Adrenal gland (tissue), 12 donors: Measurements from ENCODE around the gene SART3. TPM values are rescaled to one million over a fixed set of nuclear protein-coding genes. Genes with fewer than 3 reads are reported as not detected.
"Not testable (repeated sequence)": the region's sequence is repeated elsewhere in the genome, so short reads cannot be mapped to it uniquely, and the experiment has no call there.

Experiments used
- DNase-seq, 7 donors: peaks; one replicate each; pipeline ENCODE4 v3.0.0-alpha.2; 2019 to 2020
- H3K27ac ChIP-seq, 5 donors: fragments of 200-600 bp; sonication (generic) in 4 of 5; 1 replicate in 3 of 5; 2 replicates in 2 of 5; pipeline versions ENCODE4 v1.5.1 to v1.8.0; 2016 to 2020; ENCODE audit warnings: mild to moderate bottlenecking in 1 of 5
- H3K27me3 ChIP-seq: fragments of 200-600 bp; 2 replicates; pipeline ENCODE4 v1.8.0; 2021
- H3K36me3 ChIP-seq, 2 donors: fragments of 200-600 bp; replicated peaks in 1 of 2; 1 replicate in 1 of 2; 2 replicates in 1 of 2; pipeline versions ENCODE4 v1.5.1 to v1.8.0; 2018 to 2022
- H3K4me1 ChIP-seq, 2 donors: fragments of 200-600 bp; replicated peaks in 1 of 2; 1 replicate in 1 of 2; 2 replicates in 1 of 2; pipeline versions ENCODE4 v1.5.1 to v1.8.0; 2018 to 2021
- H3K4me3 ChIP-seq, 4 donors: fragments of 200-600 bp; sonication (generic) in 3 of 4; one replicate each; pipeline ENCODE4 v1.5.1; 2016 to 2018
- H3K9me3 ChIP-seq, 3 donors: fragments of 200-600 bp; sonication (generic) in 1 of 3; replicated peaks in 1 of 3; 1 replicate in 2 of 3; 2 replicates in 1 of 3; pipeline versions ENCODE4 v1.5.1 to v1.8.0; 2016 to 2021
- POLR2A ChIP-seq, 2 donors: fragments of 450-650 bp; IDR thresholded peaks; one replicate each; pipeline ENCODE4 v1.6.1; 2017; ENCODE audit warnings: antibody characterized with exemption in 2 of 2, mild to moderate bottlenecking in 2 of 2, moderate library complexity in 1 of 2
- WGBS, 4 donors: extraction: QIAGEN DNeasy Blood & Tissue Kit in 2 of 4; methylation state at CpG; one replicate each; pipeline versions ENCODE4 v1.1.5 to v1.1.7; 2013 to 2017; 5-methylcytosine and 5-hydroxymethylcytosine counted together
- intact Hi-C, 2 donors: fragments of 100-400 bp; cut with DNase I; formaldehyde crosslinking; loops; one replicate each; pipeline versions ENCODE4 v1.14.1 to v1.15.0; 2022 to 2023
- polyA plus RNA-seq, 3 donors: library from polyadenylated mRNA; stranded (reverse); fragments of 200-250 nt in 2 of 3; fragments of 350-450 nt in 1 of 3; fragmentation: Illumina TruSeq in 1 of 3; extraction: RNeasy Lipid Tissue Mini Kit (QIAGEN cat#74804) in 1 of 3; gene quantifications; one replicate each; pipeline ENCODE4 v1.2.3, GENCODE V29; 2013 to 2014
- total RNA-seq, 9 donors: library from RNA; depleted of rRNA in 4 of 9; stranded (reverse); fragments of >200 nt in 4 of 9; fragments of 120-200 nt in 1 of 9; fragmentation: NEBNext Ultra II Directional in 1 of 9; extraction: Animal tissue kit (Norgen Biotek cat#: 25700) in 1 of 9; gene quantifications; one replicate each; pipeline versions ENCODE4 v1.1.0 to v1.2.4, GENCODE V29; 2013 to 2023
- TF ChIP-seq, protein P1 (sequence below), 6 experiments: fragments of 450-650 bp in 4 of 6; fragments of 200-600 bp in 2 of 6; sonication (generic) in 1 of 6; IDR thresholded peaks; 1 replicate in 5 of 6; 2 replicates in 1 of 6; pipeline versions ENCODE4 v1.5.1 to v1.8.0; 2016 to 2021; ENCODE audit warnings: antibody characterized with exemption in 6 of 6, mild to moderate bottlenecking in 2 of 6, moderate library complexity in 1 of 6
- donor health status: healthy with polysubstance abuse.
- donor health status: Bipolar disorder and iron deficiency.
- donor health status: DM: yes; HTN: yes; CAD: no.
- donor health status: DM: no; HTN: no; CAD: no.
- donor health status: DM: no; HTN: no; CAD: no.
- donor health status: DM: yes; HTN: yes; CAD: no.

The SART3 gene
- total and polyA plus RNA-seq, 12 donors: 27.5 to 79.3 (median 39.7) TPM

DNA sequence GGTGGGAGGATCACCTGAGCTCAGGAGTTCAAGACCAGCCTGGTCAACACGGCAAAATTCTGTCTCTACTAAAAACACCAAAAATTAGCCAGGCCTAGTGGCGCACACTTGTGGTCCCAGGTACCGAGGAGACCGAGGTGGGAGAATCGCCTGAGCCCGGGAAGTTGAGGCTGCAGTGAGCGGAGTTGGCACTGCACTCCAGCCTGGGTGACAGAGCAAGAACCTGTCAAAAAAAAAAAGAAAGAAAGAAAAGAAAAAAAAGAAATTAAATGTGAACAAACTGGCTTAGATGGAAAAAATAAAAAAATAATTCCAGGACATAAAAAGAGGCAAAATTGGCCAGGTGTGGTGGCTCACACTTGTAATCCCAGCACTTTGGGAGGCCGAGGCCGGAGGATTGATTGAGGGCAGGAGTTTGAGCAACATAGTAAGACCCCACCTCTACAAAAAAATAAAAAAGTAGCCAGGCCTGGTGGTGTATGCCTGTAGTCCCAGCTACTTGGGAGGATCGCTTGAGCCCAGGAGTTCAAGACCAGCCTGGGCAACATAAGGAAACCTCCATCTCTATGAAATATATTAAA, 33.4 kb upstream of the SART3 start:
- H3K27ac ChIP-seq: no peak overlapping the region
- H3K4me3 ChIP-seq: no peak overlapping the region
- no peaks in the 10 kb centered on the region for H3K9me3 ChIP-seq
- TF ChIP-seq, protein P1, sequence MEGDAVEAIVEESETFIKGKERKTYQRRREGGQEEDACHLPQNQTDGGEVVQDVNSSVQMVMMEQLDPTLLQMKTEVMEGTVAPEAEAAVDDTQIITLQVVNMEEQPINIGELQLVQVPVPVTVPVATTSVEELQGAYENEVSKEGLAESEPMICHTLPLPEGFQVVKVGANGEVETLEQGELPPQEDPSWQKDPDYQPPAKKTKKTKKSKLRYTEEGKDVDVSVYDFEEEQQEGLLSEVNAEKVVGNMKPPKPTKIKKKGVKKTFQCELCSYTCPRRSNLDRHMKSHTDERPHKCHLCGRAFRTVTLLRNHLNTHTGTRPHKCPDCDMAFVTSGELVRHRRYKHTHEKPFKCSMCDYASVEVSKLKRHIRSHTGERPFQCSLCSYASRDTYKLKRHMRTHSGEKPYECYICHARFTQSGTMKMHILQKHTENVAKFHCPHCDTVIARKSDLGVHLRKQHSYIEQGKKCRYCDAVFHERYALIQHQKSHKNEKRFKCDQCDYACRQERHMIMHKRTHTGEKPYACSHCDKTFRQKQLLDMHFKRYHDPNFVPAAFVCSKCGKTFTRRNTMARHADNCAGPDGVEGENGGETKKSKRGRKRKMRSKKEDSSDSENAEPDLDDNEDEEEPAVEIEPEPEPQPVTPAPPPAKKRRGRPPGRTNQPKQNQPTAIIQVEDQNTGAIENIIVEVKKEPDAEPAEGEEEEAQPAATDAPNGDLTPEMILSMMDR (IDR thresholded peaks at IDR 0.05): no peak
- no peak for TF ChIP-seq POLR2A (IDR thresholded peaks at IDR 0.05)
- H3K4me1 ChIP-seq: no peaks in the 10 kb centered on the region
- H3K36me3 ChIP-seq: no peaks in the 10 kb centered on the region
- WGBS, 4 donors: 96 to 97% (median 97%) methylated on average over 10 of the region's 10 CpGs
- no peaks in the 10 kb centered on the region for H3K27me3 ChIP-seq
- no peak for DNase-seq
- intact Hi-C loops: no loop called here

DNA sequence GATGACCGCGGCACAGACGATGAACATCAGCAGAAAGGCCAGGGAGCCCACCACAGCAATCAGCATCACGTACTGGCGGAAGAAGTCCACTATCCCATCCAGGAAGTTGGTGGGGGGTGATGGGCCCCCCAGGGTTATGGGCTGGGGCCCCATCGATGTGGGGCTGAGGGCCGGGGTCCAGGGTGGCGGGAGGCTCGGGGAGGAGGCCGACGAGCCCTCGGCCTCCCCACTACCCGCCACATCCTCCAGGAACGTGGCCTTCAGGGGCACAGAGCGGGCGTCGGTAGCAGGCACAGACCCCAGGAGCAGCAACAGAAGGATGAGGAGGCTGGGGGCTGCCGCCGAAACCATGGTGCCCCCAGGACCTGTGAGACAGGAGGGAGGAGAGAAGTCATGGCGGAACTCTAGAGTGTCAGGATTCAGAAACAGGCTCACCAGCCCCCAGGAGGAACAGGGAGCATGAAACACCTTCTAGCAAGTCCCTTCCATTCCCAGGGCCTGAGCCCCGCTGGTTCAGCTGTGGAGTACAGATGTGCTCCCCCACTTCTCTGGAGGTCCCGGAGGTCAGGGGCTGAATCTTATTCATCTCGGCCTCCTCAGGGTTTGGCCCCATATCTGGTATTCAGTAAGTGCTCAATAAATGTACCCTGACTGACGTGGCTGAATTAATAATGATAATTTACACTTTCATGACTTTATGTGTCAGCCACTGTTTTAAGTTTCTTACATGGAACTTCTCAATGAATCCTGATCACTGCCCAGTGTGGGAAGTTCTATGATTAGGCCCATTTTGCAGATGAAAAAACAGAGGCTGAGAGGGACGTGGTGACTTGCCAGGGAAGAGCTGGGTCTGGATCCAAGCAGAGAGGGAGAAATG, 31.3 kb upstream of the SART3 start:
- no peak for TF ChIP-seq POLR2A (IDR thresholded peaks at IDR 0.05)
- TF ChIP-seq, protein P1 (IDR thresholded peaks at IDR 0.05): no peak
- no peak overlapping the region for H3K27ac ChIP-seq
- intact Hi-C loops: no loop called here
- no peaks in the 10 kb centered on the region for H3K9me3 ChIP-seq
- no peaks in the 10 kb centered on the region for H3K4me1 ChIP-seq
- H3K36me3 ChIP-seq: no peaks in the 10 kb centered on the region
- WGBS, 4 donors: 86 to 93% (median 91%) methylated on average over 22 to 25 of the region's 25 CpGs
- no peak overlapping the region for H3K4me3 ChIP-seq
- no peaks in the 10 kb centered on the region for H3K27me3 ChIP-seq
- DNase-seq: no peak

DNA sequence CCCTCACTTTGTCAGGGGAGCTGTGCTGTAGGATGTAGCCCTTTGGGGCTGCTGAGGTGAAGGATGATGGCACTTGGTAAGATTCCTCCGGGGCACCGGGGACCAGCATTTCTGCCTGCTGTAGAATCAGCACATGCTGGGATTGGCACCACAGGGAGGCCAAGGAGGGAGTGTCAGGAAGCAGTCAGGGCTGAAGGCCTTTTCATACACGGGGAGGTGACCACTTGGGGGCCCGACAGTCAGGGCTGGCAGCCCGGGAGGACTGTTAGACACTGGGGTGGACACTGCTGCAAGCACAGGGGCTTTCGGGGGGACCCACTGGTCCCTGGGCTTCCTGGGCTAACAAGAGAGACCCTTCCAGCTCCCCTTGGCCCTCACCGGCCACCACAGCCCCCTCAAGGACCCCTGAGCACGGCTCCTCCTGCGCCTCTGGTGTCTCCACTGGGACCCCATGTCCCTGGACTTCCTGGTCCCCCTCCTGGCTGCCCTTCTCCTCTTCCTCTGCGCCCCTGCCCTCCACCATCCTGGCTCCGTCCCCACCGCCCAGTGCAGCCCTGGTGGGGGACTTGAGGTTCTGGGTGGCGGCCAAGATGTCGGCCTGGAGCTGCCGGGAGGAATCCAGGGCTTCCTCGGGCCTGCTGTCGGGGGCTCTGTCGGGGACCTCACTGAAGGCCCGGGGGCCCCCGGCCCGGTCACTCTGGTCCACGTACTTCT, 30.5 kb upstream of the SART3 start:
- intact Hi-C loops: no loop called here
- no peak for DNase-seq
- no peaks in the 10 kb centered on the region for H3K9me3 ChIP-seq
- no peaks in the 10 kb centered on the region for H3K36me3 ChIP-seq
- no peak overlapping the region for H3K27ac ChIP-seq
- H3K4me3 ChIP-seq: no peak overlapping the region
- 75 to 87% (median 84%) methylated on average over 11 to 22 of the region's 22 CpGs for WGBS, 4 donors
- TF ChIP-seq, protein P1 (IDR thresholded peaks at IDR 0.05): no peak
- TF ChIP-seq POLR2A (IDR thresholded peaks at IDR 0.05): no peak
- no peaks in the 10 kb centered on the region for H3K27me3 ChIP-seq
- no peaks in the 10 kb centered on the region for H3K4me1 ChIP-seq

DNA sequence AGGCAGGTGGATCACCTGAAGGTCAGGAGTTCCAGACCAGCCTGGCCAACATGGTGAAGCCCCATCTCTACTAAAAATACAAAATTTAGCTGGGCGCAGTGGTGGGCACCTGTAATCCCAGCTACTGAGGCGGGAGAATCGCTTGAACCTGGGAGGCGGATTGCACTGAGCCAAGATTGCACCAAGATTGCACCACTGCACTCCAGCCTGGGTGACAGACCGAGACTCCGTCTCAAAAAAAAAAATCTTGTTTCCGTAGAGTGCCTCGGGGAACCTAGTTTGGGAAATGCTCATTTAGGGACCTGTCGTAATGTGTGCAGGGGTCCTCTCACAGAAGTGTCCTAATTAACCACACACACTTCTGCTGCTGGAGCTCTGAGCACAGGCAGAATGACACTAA, 29.5 kb upstream of the SART3 start:
- H3K27me3 ChIP-seq, H3K36me3 ChIP-seq, intact Hi-C loops, H3K9me3 ChIP-seq, H3K4me3 ChIP-seq, DNase-seq, H3K27ac ChIP-seq, H3K4me1 ChIP-seq: not testable (repeated sequence)
- 83 to 94% (median 89%) methylated on average over 3 to 9 of the region's 9 CpGs for WGBS, 4 donors
